ENCODE data around the gene WASF3. TPM values are rescaled to one million over a fixed set of nuclear protein-coding genes. Genes with fewer than 3 reads are reported as not detected.

Gene WASF3
- total and polyA plus RNA-seq, 8 donors, result 3.6 to 9.3 (median 5.2) TPM

- H3K27me3 ChIP-seq, result no peaks in the 10 kb centered on the region
- no peaks in the 10 kb centered on the region for H3K36me3 ChIP-seq
- FAIRE-seq (no peak), DNase-seq (no peak), ATAC-seq (no peak)
- 66 to 71% methylated on average over 4 of the region's 4 CpGs for WGBS, 2 donors
- H3K4me1 ChIP-seq, result no peaks in the 10 kb centered on the region
- TF ChIP-seq, protein P1, sequence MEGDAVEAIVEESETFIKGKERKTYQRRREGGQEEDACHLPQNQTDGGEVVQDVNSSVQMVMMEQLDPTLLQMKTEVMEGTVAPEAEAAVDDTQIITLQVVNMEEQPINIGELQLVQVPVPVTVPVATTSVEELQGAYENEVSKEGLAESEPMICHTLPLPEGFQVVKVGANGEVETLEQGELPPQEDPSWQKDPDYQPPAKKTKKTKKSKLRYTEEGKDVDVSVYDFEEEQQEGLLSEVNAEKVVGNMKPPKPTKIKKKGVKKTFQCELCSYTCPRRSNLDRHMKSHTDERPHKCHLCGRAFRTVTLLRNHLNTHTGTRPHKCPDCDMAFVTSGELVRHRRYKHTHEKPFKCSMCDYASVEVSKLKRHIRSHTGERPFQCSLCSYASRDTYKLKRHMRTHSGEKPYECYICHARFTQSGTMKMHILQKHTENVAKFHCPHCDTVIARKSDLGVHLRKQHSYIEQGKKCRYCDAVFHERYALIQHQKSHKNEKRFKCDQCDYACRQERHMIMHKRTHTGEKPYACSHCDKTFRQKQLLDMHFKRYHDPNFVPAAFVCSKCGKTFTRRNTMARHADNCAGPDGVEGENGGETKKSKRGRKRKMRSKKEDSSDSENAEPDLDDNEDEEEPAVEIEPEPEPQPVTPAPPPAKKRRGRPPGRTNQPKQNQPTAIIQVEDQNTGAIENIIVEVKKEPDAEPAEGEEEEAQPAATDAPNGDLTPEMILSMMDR (IDR thresholded peaks at IDR 0.05), result no peak
- H3K27ac ChIP-seq, result no peak overlapping the region
- no peak overlapping the region for H3K4me3 ChIP-seq
- intact Hi-C loops (cut with DNase I), result no loop called here
- H3K9me3 ChIP-seq, result no peaks in the 10 kb centered on the region
Observed at GRCh38 chr13:26515721-26516120, 41.8 kb upstream of the WASF3 start.

- Histone ChIP-seq H3K27ac (no peak overlapping the region), H3K9me3 (no peaks in the 10 kb centered on the region), H3K4me3 (no peak overlapping the region), H3K27me3 (no peaks in the 10 kb centered on the region), H3K36me3 (no peaks in the 10 kb centered on the region), H3K4me1 (no peaks in the 10 kb centered on the region)
- ATAC-seq (no peak), FAIRE-seq (no peak), DNase-seq (no peak)
- TF ChIP-seq, protein P1 (IDR thresholded peaks at IDR 0.05), result no peak
- 73 to 78% methylated on average over 2 of the region's 2 CpGs for WGBS, 2 donors
- intact Hi-C loops (cut with DNase I), result no loop called here
Observed at GRCh38 chr13:26517936-26518335, 39.5 kb upstream of the WASF3 start.

DNA sequence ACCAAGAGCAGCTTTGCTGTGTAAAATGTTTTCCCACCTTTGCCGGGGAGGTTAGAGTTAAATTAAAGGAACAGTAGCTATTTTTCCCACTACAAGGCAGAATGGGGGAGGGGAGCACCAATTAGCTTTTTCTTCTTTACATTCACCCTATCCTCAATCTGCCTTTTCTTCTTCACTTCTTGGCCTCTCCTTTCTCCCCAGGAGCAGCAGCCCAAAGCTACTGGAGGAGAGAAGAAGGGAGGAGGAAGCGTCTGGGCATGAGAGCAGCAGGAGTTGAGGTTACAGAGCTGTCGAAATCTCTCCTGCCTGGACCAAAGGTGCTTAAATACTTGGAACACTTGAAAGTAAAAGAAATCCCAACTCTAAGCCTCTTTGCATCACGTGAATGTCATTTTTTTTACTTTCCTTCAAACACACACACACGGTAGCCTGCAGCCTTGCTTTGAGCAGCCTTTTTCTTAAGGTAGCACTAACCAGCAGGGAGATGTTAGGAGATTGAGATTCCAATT lies 39.0 kb upstream of the WASF3 start:
- Histone ChIP-seq H3K36me3 (no peaks in the 10 kb centered on the region), H3K4me3 (no peak overlapping the region), H3K27me3 (no peaks in the 10 kb centered on the region), H3K27ac (no peak overlapping the region), H3K9me3 (no peaks in the 10 kb centered on the region), H3K4me1 (no peaks in the 10 kb centered on the region)
- FAIRE-seq (no peak), ATAC-seq (no peak), DNase-seq (no peak)
- intact Hi-C loops (cut with DNase I), result no loop called here
- TF ChIP-seq, protein P1 (IDR thresholded peaks at IDR 0.05), result no peak
- WGBS, 2 donors, result 11 to 13% methylated on average over 5 of the region's 5 CpGs

GRCh38 chr13:26522571-26522970 lies 34.9 kb upstream of the WASF3 start:
- DNase-seq (no peak), FAIRE-seq (no peak), ATAC-seq (no peak)
- intact Hi-C loops (cut with DNase I), result no loop called here
- TF ChIP-seq, protein P1 (IDR thresholded peaks at IDR 0.05), result no peak
- H3K4me1 ChIP-seq, result no peaks in the 10 kb centered on the region
- H3K27me3 ChIP-seq, result no peaks in the 10 kb centered on the region
- no peaks in the 10 kb centered on the region for H3K36me3 ChIP-seq
- no peak overlapping the region for H3K4me3 ChIP-seq
- WGBS, 2 donors, result 68 to 75% methylated on average over 5 of the region's 5 CpGs
- no peak overlapping the region for H3K27ac ChIP-seq
- H3K9me3 ChIP-seq, result no peaks in the 10 kb centered on the region

- H3K4me3 ChIP-seq, result no peak overlapping the region
- TF ChIP-seq, protein P1 (IDR thresholded peaks at IDR 0.05), result no peak
- DNase-seq (no peak), FAIRE-seq (no peak), ATAC-seq (no peak)
- no peaks in the 10 kb centered on the region for H3K4me1 ChIP-seq
- no peaks in the 10 kb centered on the region for H3K27me3 ChIP-seq
- 82 to 88% methylated on average over 6 of the region's 6 CpGs for WGBS, 2 donors
- no peaks in the 10 kb centered on the region for H3K36me3 ChIP-seq
- intact Hi-C loops (cut with DNase I), result no loop called here
- H3K9me3 ChIP-seq, result no peaks in the 10 kb centered on the region
- no peak overlapping the region for H3K27ac ChIP-seq
Observed at GRCh38 chr13:26523007-26523406, 34.5 kb upstream of the WASF3 start.

Data from pancreas (tissue), 10 donors.